RPMI8226 (cell line): ENCODE data around the gene CDH23.

Experiments
- DNase-seq: peaks from one replicate; pipeline ENCODE4 v3.0.0-alpha.2; 2015

CDH23 gene

GRCh38 chr10:71831646-71832552, 435.2 kb downstream of the CDH23 start:
- no peak for DNase-seq

GRCh38 chr10:71832967-71833366, 436.2 kb downstream of the CDH23 start:
- no peak for DNase-seq

- DNase-seq = no peak
Measured at GRCh38 chr10:71833451-71834342, 437.0 kb downstream of the CDH23 start.

- DNase-seq = no peak
Measured at GRCh38 chr10:71834343-71834674, 437.6 kb downstream of the CDH23 start.

- DNase-seq = peak; percentile 34
Measured at GRCh38 chr10:71835671-71836595, 439.2 kb downstream of the CDH23 start.

- no peak for DNase-seq
Measured at GRCh38 chr10:71836596-71836974, 439.9 kb downstream of the CDH23 start.

- DNase-seq = no peak
Measured at GRCh38 chr10:71837098-71837827, 440.5 kb downstream of the CDH23 start.

- no peak for DNase-seq
Measured at GRCh38 chr10:71838264-71839211, 441.8 kb downstream of the CDH23 start.

- DNase-seq = no peak
Measured at GRCh38 chr10:71840177-71840957, 443.6 kb downstream of the CDH23 start.

- no peak for DNase-seq
Measured at GRCh38 chr10:71840958-71841335, 444.2 kb downstream of the CDH23 start.

GRCh38 chr10:71842422-71842821, 445.7 kb downstream of the CDH23 start:
- no peak for DNase-seq

GRCh38 chr10:71842856-71843686, 446.4 kb downstream of the CDH23 start:
- DNase-seq = no peak

GRCh38 chr10:71844084-71844483, 447.4 kb downstream of the CDH23 start:
- no peak for DNase-seq

GRCh38 chr10:71844695-71845094, 448.0 kb downstream of the CDH23 start:
- no peak for DNase-seq

- no peak for DNase-seq
Measured at GRCh38 chr10:71845410-71846405, 449.0 kb downstream of the CDH23 start.

- DNase-seq = no peak
Measured at GRCh38 chr10:71846816-71847215, 450.1 kb downstream of the CDH23 start.

GRCh38 chr10:71847418-71847817, 450.7 kb downstream of the CDH23 start:
- DNase-seq = no peak
